H1 (cell line): ENCODE results near the gene TSSC4. TPM values are rescaled to one million over a fixed set of nuclear protein-coding genes. Genes with fewer than 3 reads are reported as not detected.

Experiments
- CTCF ChIA-PET: fragments of 300-600 bp; sonication (Branson Sonifier 250); formaldehyde crosslinking; loops from one replicate; lab custom pipeline; 2021; ENCODE audit not compliant: partially characterized antibody; lab: Charles Lee
- POLR2A ChIA-PET: fragments of 300-600 bp; sonication (Branson Sonifier 250); formaldehyde crosslinking; loops from one replicate; lab custom pipeline; 2021; ENCODE audit warnings: inconsistent platforms; ENCODE audit not compliant: partially characterized antibody; lab: Charles Lee
- DNase-seq, 2 experiments: peaks; one replicate each; pipeline versions ENCODE4 v3.0.0 to v3.0.0-alpha.2; 2010 to 2022; ENCODE audit warnings: low spot score in 2 of 2, low read depth in 1 of 2, mixed read lengths in 1 of 2
- FAIRE-seq: peaks from 2 replicates; lab custom pipeline; 2011; peaks lifted over from hg19 to GRCh38; lab: Jason Lieb, UNC
- H2AFZ ChIP-seq: 2 replicates; pipeline ENCODE4 v1.8.1; 2012; ENCODE audit warnings: low read length, inconsistent platforms
- H2AK5ac ChIP-seq: 2 replicates; pipeline ENCODE4 v1.6.1; 2013; ENCODE audit warnings: low read depth, low read length
- H2BK120ac ChIP-seq: replicated peaks from 2 replicates; pipeline ENCODE3; 2013; ENCODE audit warnings: low read depth, low read length, inconsistent platforms
- H2BK12ac ChIP-seq: 2 replicates; pipeline ENCODE4 v1.6.1; 2013; ENCODE audit warnings: low read depth, low read length
- H2BK15ac ChIP-seq: 2 replicates; pipeline ENCODE4 v1.6.1; 2013; ENCODE audit warnings: low read length
- H2BK20ac ChIP-seq: 2 replicates; pipeline ENCODE4 v1.6.1; 2013; ENCODE audit warnings: low read length
- H2BK5ac ChIP-seq: 2 replicates; pipeline ENCODE4 v1.6.1; 2013; ENCODE audit warnings: low read depth, low read length
- H3K14ac ChIP-seq: 2 replicates; pipeline ENCODE4 v1.6.1; 2013; ENCODE audit warnings: inconsistent platforms; ENCODE audit not compliant: insufficient read length
- H3K18ac ChIP-seq: 2 replicates; pipeline ENCODE4 v1.6.1; 2013; ENCODE audit warnings: low read length; ENCODE audit errors: extremely low read depth
- H3K23ac ChIP-seq: 2 replicates; pipeline ENCODE4 v1.6.1; 2013; ENCODE audit warnings: inconsistent platforms; ENCODE audit not compliant: insufficient read length
- H3K23me2 ChIP-seq: 2 replicates; pipeline ENCODE4 v1.6.1; 2013; ENCODE audit warnings: low read depth, low read length
- H3K27ac ChIP-seq: 2 replicates; pipeline ENCODE4 v1.6.1; 2011; ENCODE audit warnings: low read depth, low read length, inconsistent platforms
- H3K27me3 ChIP-seq, 4 experiments: replicated peaks in 1 of 4; 1 replicate in 1 of 4; 2 replicates in 3 of 4; pipeline versions ENCODE4 v1.6.1 to v1.8.1; 2011 to 2013; ENCODE audit warnings: low read length in 3 of 4, mild to moderate bottlenecking in 3 of 4, inconsistent platforms in 2 of 4, mixed read lengths in 2 of 4, moderate library complexity in 1 of 4; ENCODE audit not compliant: control insufficient read depth in 3 of 4, insufficient read depth in 3 of 4; ENCODE audit errors: extremely low read depth in 1 of 4
- H3K36me3 ChIP-seq, 4 experiments: 2 replicates each; pipeline versions ENCODE4 v1.6.1 to v1.8.1; 2011 to 2013; ENCODE audit warnings: mild to moderate bottlenecking in 4 of 4, low read length in 3 of 4, moderate library complexity in 2 of 4, control low read depth in 1 of 4, inconsistent platforms in 1 of 4; ENCODE audit not compliant: insufficient read depth in 4 of 4, control insufficient read depth in 2 of 4
- H3K4ac ChIP-seq: replicated peaks from 2 replicates; pipeline ENCODE3; 2013; ENCODE audit warnings: low read length, low read depth, mixed read lengths, inconsistent platforms; ENCODE audit not compliant: insufficient read length
- H3K4me1 ChIP-seq, 4 experiments: replicated peaks in 1 of 4; 1 replicate in 1 of 4; 2 replicates in 3 of 4; pipeline versions ENCODE4 v1.6.1 to v1.8.1; 2011 to 2013; ENCODE audit warnings: low read length in 3 of 4, inconsistent platforms in 2 of 4, mixed read lengths in 1 of 4; ENCODE audit not compliant: insufficient read depth in 4 of 4, control insufficient read depth in 3 of 4
- H3K4me2 ChIP-seq, 2 experiments: 2 replicates each; pipeline versions ENCODE4 v1.6.1 to v1.8.1; 2011 to 2013; ENCODE audit warnings: low read depth in 2 of 2, low read length in 2 of 2, control low read depth in 1 of 2, inconsistent platforms in 1 of 2, mild to moderate bottlenecking in 1 of 2; ENCODE audit not compliant: insufficient read depth in 1 of 2
- H3K4me3 ChIP-seq, 4 experiments: fragments of 200-600, 300-600 bp in 1 of 4; sonication (generic), shearing (Covaris generic), sonication (Bioruptor Twin) in 1 of 4; 2 replicates each; pipeline versions ENCODE4 v1.5.1 to v1.8.1; 2011 to 2016; ENCODE audit warnings: low read length in 4 of 4, low read depth in 3 of 4, control low read depth in 2 of 4, inconsistent platforms in 2 of 4, mild to moderate bottlenecking in 2 of 4, mixed read lengths in 1 of 4, moderate library complexity in 1 of 4; ENCODE audit not compliant: insufficient read depth in 2 of 4; ENCODE audit errors: extremely low read depth in 1 of 4
- H3K56ac ChIP-seq: replicated peaks from 2 replicates; pipeline ENCODE3; 2013; ENCODE audit warnings: low read depth, mild to moderate bottlenecking, mixed read lengths, low read length, inconsistent platforms; ENCODE audit not compliant: insufficient read length
- H3K79me1 ChIP-seq: 2 replicates; pipeline ENCODE4 v1.6.1; 2013; ENCODE audit warnings: low read depth, low read length, control low read depth
- H3K79me2 ChIP-seq, 2 experiments: 2 replicates each; pipeline versions ENCODE4 v1.6.1 to v1.8.1; 2012 to 2013; ENCODE audit warnings: low read length in 2 of 2, mild to moderate bottlenecking in 2 of 2, inconsistent platforms in 1 of 2; ENCODE audit not compliant: insufficient read depth in 2 of 2, control insufficient read depth in 1 of 2
- H3K9ac ChIP-seq, 4 experiments: replicated peaks in 1 of 4; 1 replicate in 1 of 4; 2 replicates in 3 of 4; pipeline versions ENCODE4 v1.6.1 to v1.8.1; 2011 to 2013; ENCODE audit warnings: low read depth in 3 of 4, low read length in 3 of 4, control low read depth in 2 of 4, mild to moderate bottlenecking in 2 of 4, moderate library complexity in 2 of 4, inconsistent platforms in 1 of 4; ENCODE audit errors: extremely low read depth in 1 of 4
- H3K9me3 ChIP-seq, 2 experiments: 2 replicates each; pipeline versions ENCODE4 v1.6.1 to v1.8.1; 2012 to 2013; ENCODE audit warnings: mild to moderate bottlenecking in 2 of 2, moderate library complexity in 2 of 2, control low read depth in 1 of 2, inconsistent platforms in 1 of 2, low read depth in 1 of 2, low read length in 1 of 2, mixed read lengths in 1 of 2; ENCODE audit not compliant: insufficient read depth in 2 of 2
- H4K20me1 ChIP-seq, 2 experiments: replicated peaks in 1 of 2; 2 replicates each; pipeline versions ENCODE3 to v1.8.1; 2011 to 2013; ENCODE audit warnings: inconsistent platforms in 2 of 2, low read length in 2 of 2, mild to moderate bottlenecking in 1 of 2; ENCODE audit not compliant: insufficient read depth in 2 of 2, control insufficient read depth in 1 of 2
- H4K5ac ChIP-seq: 2 replicates; pipeline ENCODE4 v1.6.1; 2013; ENCODE audit warnings: low read length, low read depth, mixed read lengths, inconsistent platforms; ENCODE audit not compliant: insufficient read length
- H4K8ac ChIP-seq: 2 replicates; pipeline ENCODE4 v1.8.0; 2013; ENCODE audit warnings: mild to moderate bottlenecking, moderate library complexity, low read length, inconsistent platforms; ENCODE audit not compliant: insufficient read depth; ENCODE audit errors: extremely low read depth
- H4K91ac ChIP-seq: replicated peaks from 2 replicates; pipeline ENCODE3; 2013; ENCODE audit warnings: low read length, mixed read lengths, inconsistent platforms; ENCODE audit not compliant: insufficient read length
- CEBPB ChIP-seq: IDR thresholded peaks from 2 replicates; pipeline ENCODE4 v1.6.1; 2012; ENCODE audit warnings: low read depth, low read length
- EZH2 ChIP-seq: fragments of 200-600 bp; sonication (generic); IDR thresholded peaks from 2 replicates; pipeline ENCODE4 v1.7.1; 2012; ENCODE audit warnings: low read depth, mild to moderate bottlenecking, moderate library complexity, low read length, inconsistent platforms; ENCODE audit not compliant: severe bottlenecking
- GTF2F1 ChIP-seq: IDR thresholded peaks from 2 replicates; pipeline ENCODE4 v1.6.1; 2012; ENCODE audit warnings: low read depth, low read length, improper control_type of control experiment, borderline replicate concordance
- NANOG ChIP-seq: IDR thresholded peaks from 2 replicates; pipeline ENCODE4 v1.6.1; 2011; ENCODE audit warnings: low read length, low read depth, mild to moderate bottlenecking, inconsistent platforms; ENCODE audit not compliant: insufficient read depth, poor library complexity, severe bottlenecking
- POLR2AphosphoS5 ChIP-seq: IDR thresholded peaks from 2 replicates; pipeline ENCODE4 v1.6.1; 2011; ENCODE audit warnings: low read depth, low read length
- POU5F1 ChIP-seq: IDR thresholded peaks from 2 replicates; pipeline ENCODE4 v1.6.1; 2011; ENCODE audit warnings: low read depth, mild to moderate bottlenecking, low read length, moderate library complexity
- SAP30 ChIP-seq: fragments of 300-600 bp; sonication (generic); IDR thresholded peaks from 2 replicates; pipeline ENCODE4 v1.7.1; 2012; ENCODE audit warnings: low read length, moderate library complexity, mild to moderate bottlenecking, inconsistent platforms; ENCODE audit not compliant: insufficient read depth, insufficient replicate concordance
- SIX5 ChIP-seq: IDR thresholded peaks from 2 replicates; pipeline ENCODE4 v1.6.1; 2011; ENCODE audit warnings: mild to moderate bottlenecking, low read depth, low read length
- SP2 ChIP-seq: IDR thresholded peaks from 2 replicates; pipeline ENCODE4 v1.6.1; 2012; ENCODE audit warnings: mild to moderate bottlenecking, low read length, inconsistent platforms
- TAF1 ChIP-seq: IDR thresholded peaks from 2 replicates; pipeline ENCODE4 v1.6.1; 2011; ENCODE audit warnings: mild to moderate bottlenecking, low read depth, low read length
- WGBS, 2 experiments: shearing (Covaris generic) in 1 of 2; methylation state at CpG; one replicate each; pipeline versions ENCODE4 v1.1.6 to v1.1.7; 2013 to 2015; ENCODE audit warnings: low lambda C conversion rate in 2 of 2, mixed read lengths in 2 of 2, inconsistent platforms in 1 of 2, low coverage in 1 of 2, missing lambda C conversion rate in 1 of 2; ENCODE audit not compliant: insufficient replicate concordance in 2 of 2, insufficient coverage in 1 of 2, insufficient read length in 1 of 2; ENCODE audit errors: extremely low coverage in 1 of 2, missing lambda C conversion rate in 1 of 2; 5-methylcytosine and 5-hydroxymethylcytosine counted together
- polyA plus RNA-seq, 7 experiments: library from polyadenylated mRNA; depleted of rRNA in 3 of 7; stranded (reverse) in 5 of 7; unstranded in 2 of 7; fragments of >200 nt in 5 of 7; fragments of 200-250 nt in 2 of 7; gene quantifications; 1 replicate in 5 of 7; 2 replicates in 1 of 7; 4 replicates in 1 of 7; pipeline versions ENCODE4 v1.2.1 to v1.2.3, GENCODE V29; 2011 to 2013; ENCODE audit warnings: missing spikeins in 2 of 7, mixed read lengths in 2 of 7
- total RNA-seq: library from RNA; stranded (reverse); fragmentation: NEBNext Ultra II Directional; extraction: Animal tissue kit (Norgen Biotek cat#: 25700); gene quantifications from 2 replicates; pipeline ENCODE4 v1.2.1, GENCODE V29; 2021

TSSC4 gene
- total and polyA plus RNA-seq, 2 of the 8 experiments (the other 6 are each of a cell fraction or from before 2014, with no cell fraction given) = 34.0 to 39.3 TPM

DNA sequence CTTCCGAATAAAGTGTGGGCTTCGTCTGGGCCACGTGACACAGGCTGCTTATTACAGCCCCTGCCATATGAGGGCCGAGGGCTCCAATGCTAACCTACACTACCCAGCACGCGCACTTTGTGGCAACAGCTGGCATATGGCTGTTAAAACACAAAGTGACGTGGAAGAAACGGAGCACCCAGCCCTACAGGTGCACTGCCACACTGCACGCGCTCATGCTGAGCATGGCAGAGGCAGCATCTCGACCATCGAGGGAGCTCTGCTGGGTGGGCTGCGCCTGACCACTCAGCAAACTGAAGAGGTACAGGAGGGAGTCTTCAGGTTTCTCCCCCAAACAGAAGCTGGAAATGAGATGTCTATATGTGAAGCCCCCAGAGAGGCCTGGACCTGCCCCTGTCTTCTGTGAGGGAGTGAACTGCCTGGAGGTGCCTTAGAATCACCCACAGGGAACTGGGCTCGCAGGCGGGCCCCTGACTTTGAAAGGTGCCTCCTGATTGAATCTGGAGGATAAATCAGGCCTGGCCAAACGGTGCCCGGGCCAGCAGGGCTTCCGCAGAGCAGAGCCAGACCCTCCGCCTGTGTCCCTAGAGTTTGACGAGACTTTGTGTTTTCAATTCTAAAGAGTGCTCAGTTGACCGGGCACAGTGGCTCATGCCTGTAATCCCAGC is 18.3 kb downstream of the TSSC4 start:
- CTCF ChIA-PET = interaction anchor here (0.6 to 11.5 kb wide), 30 partner anchors 14 to 1678 kb away, joined by 3 to 359 read pairs (median 4); partner anchors contain the start of genes C11orf21, TSPAN32 and TSSC4
- no peaks in the 10 kb centered on the region for H3K36me3 ChIP-seq
- H3K79me2 ChIP-seq = no peaks in the 10 kb centered on the region
- no peak overlapping the region for H4K91ac ChIP-seq
- H3K23me2 ChIP-seq = no peaks in the 10 kb centered on the region
- H2AK5ac ChIP-seq = no peak overlapping the region
- POLR2A ChIA-PET = interaction anchor here (1.3 to 4.3 kb wide), 3 partner anchors 14 to 42 kb away, joined by 3 to 17 read pairs (median 11); partner anchors contain the start of genes CD81 and TSSC4
- no peak overlapping the region for H2BK15ac ChIP-seq
- H3K4ac ChIP-seq = no peak overlapping the region
- H2BK20ac ChIP-seq = no peak overlapping the region
- no peaks in the 10 kb centered on the region for H3K9me3 ChIP-seq
- no peak overlapping the region for H3K56ac ChIP-seq
- DNase-seq (no peak), FAIRE-seq (no peak)
- H4K5ac ChIP-seq = no peak overlapping the region
- H3K9ac ChIP-seq = no peak overlapping the region
- H2BK5ac ChIP-seq = no peak overlapping the region
- H3K18ac ChIP-seq = no peak overlapping the region
- peaks cover 0 to 5% (median under 1%) of the 10 kb centered on the region in 4 experiments; a peak in 2 of 7 replicates for H3K4me1 ChIP-seq
- no peaks in the 10 kb centered on the region for H3K79me1 ChIP-seq
- no peak overlapping the region for H4K8ac ChIP-seq
- H2BK12ac ChIP-seq = no peak overlapping the region
- 90% methylated on average over 21 of the region's 21 CpGs; no CpG with 5 or more reads in 1 of the 2 experiments for WGBS, 2 experiments
- no peak overlapping the region for H2BK120ac ChIP-seq
- no peak overlapping the region for H3K23ac ChIP-seq
- H3K4me2 ChIP-seq = no peak overlapping the region
- H3K4me3 ChIP-seq = no peak overlapping the region
- TF ChIP-seq CEBPB (no peak), SP2 (no peak), NANOG (no peak), SAP30 (no peak), EZH2 (no peak), TAF1 (no peak), GTF2F1 (no peak), POLR2AphosphoS5 (no peak), POU5F1 (no peak), SIX5 (no peak)
- no peak overlapping the region for H2AFZ ChIP-seq
- H4K20me1 ChIP-seq = no peaks in the 10 kb centered on the region
- no peak overlapping the region for H3K27ac ChIP-seq
- H3K14ac ChIP-seq = no peak overlapping the region
- peaks cover 0 to 3% (median 0%) of the 10 kb centered on the region in 4 experiments; a peak in 2 of 7 replicates for H3K27me3 ChIP-seq
